ENCODE data around the gene ZNRF1. TPM values are rescaled to one million over a fixed set of nuclear protein-coding genes. Genes with fewer than 3 reads are reported as not detected.
A peak's percentile ranks its signal among the peaks of the same experiment; 100 is the strongest.
"Not testable (repeated sequence)": the region's sequence is repeated elsewhere in the genome, so short reads cannot be mapped to it uniquely, and the experiment has no call there.

The ZNRF1 gene
- total and polyA plus RNA-seq, 7 donors, result 10.6 to 33.0 (median 16.9) TPM

- Histone ChIP-seq H3K4me1 (peaks cover 0 to 61% (median 55%) of the 10 kb centered on the region in 4 donors), H3K36me3 (no peaks in the 10 kb centered on the region), H3K27me3 (no peaks in the 10 kb centered on the region), H3K27ac (peak overlapping the region; percentile 74 to 84 (median 82)), H3K9me3 (no peaks in the 10 kb centered on the region), H3K4me3 (no peak overlapping the region)
- TF ChIP-seq EP300 (IDR thresholded peaks at IDR 0.05) (no peak), POLR2A (IDR thresholded peaks at IDR 0.05) (no peak), POLR2AphosphoS5 (IDR thresholded peaks at IDR 0.05) (no peak), CTCF (IDR thresholded peaks at IDR 0.05) (no peak)
- WGBS, 2 donors, result 83 to 85% methylated on average over 3 of the region's 3 CpGs
- intact Hi-C loops (cut with DNase I), result no loop called here
- DNase-seq, result no peak
Measured at GRCh38 chr16:75088216-75088615, 89.4 kb downstream of the ZNRF1 start.

- Histone ChIP-seq H3K4me1 (peaks cover 0 to 54% (median 48%) of the 10 kb centered on the region in 4 donors), H3K27me3 (no peaks in the 10 kb centered on the region), H3K4me3 (no peak overlapping the region), H3K36me3 (no peaks in the 10 kb centered on the region), H3K9me3 (no peaks in the 10 kb centered on the region), H3K27ac (peak overlapping the region; percentile 74 to 84 (median 82))
- intact Hi-C loops (cut with DNase I), result no loop called here
- TF ChIP-seq POLR2A (IDR thresholded peaks at IDR 0.05) (no peak), EP300 (IDR thresholded peaks at IDR 0.05) (no peak), CTCF (IDR thresholded peaks at IDR 0.05) (no peak), POLR2AphosphoS5 (IDR thresholded peaks at IDR 0.05) (no peak)
- WGBS, 2 donors, result 84 to 85% methylated on average over 8 of the region's 8 CpGs
- no peak for DNase-seq
Measured at GRCh38 chr16:75088934-75089333, 90.1 kb downstream of the ZNRF1 start.

- Histone ChIP-seq H3K27me3 (no peaks in the 10 kb centered on the region), H3K4me3 (no peak overlapping the region), H3K9me3 (no peaks in the 10 kb centered on the region), H3K4me1 (peaks cover 0 to 48% (median 41%) of the 10 kb centered on the region in 4 donors), H3K36me3 (peaks cover 0 to 3% (median 0%) of the 10 kb centered on the region in 4 donors), H3K27ac (peak overlapping the region in 3 of 4 donors; percentile 81 to 84 (median 84))
- intact Hi-C loops (cut with DNase I), result no loop called here
- 77 to 80% methylated on average over 6 of the region's 6 CpGs for whole genome bisulfite sequencing, 2 donors
- no peak for TF ChIP-seq EP300 (IDR thresholded peaks at IDR 0.05)
- TF ChIP-seq POLR2AphosphoS5 (IDR thresholded peaks at IDR 0.05), result no peak
- no peak for TF ChIP-seq CTCF (IDR thresholded peaks at IDR 0.05)
- TF ChIP-seq POLR2A (IDR thresholded peaks at IDR 0.05), result no peak
- no peak for DNase-seq
Measured at GRCh38 chr16:75089486-75090202, 90.8 kb downstream of the ZNRF1 start.

GRCh38 chr16:75090899-75091298 lies 92.1 kb downstream of the ZNRF1 start:
- 74 to 83% methylated on average over 6 of the region's 6 CpGs for WGBS, 2 donors
- H3K4me1 ChIP-seq, result peaks cover 0 to 48% (median 37%) of the 10 kb centered on the region in 4 donors
- H3K36me3 ChIP-seq; intact Hi-C loops (cut with DNase I); H3K4me3 ChIP-seq; H3K27me3 ChIP-seq; DNase-seq; H3K9me3 ChIP-seq: not testable (repeated sequence)
- peak overlapping the region in 3 of 4 donors; percentile 81 to 84 (median 84) for H3K27ac ChIP-seq

GRCh38 chr16:75091619-75092018 lies 92.8 kb downstream of the ZNRF1 start:
- H3K27me3 ChIP-seq; H3K4me3 ChIP-seq; DNase-seq; intact Hi-C loops (cut with DNase I); H3K36me3 ChIP-seq; H3K9me3 ChIP-seq: not testable (repeated sequence)
- Histone ChIP-seq H3K27ac (peak overlapping the region in 1 of 4 donors; percentile 84), H3K4me1 (peaks cover 0 to 46% (median 36%) of the 10 kb centered on the region in 4 donors)
- WGBS, 2 donors, result 25 to 70% methylated on average over 3 of the region's 3 CpGs
